GM12878 (cell line): ENCODE data around the gene RUNDC3A.

Experiments
- CREB1 ChIP-seq: IDR thresholded peaks from 2 replicates; pipeline ENCODE4 v1.6.1; 2012; ENCODE audit warnings: low read depth, mild to moderate bottlenecking, inconsistent platforms
- EP300 ChIP-seq, 2 experiments: fragments of 150-350 bp in 1 of 2; IDR thresholded peaks; 2 replicates each; pipeline ENCODE4 v1.6.1; 2011 to 2012; ENCODE audit warnings: low read depth in 2 of 2, low read length in 2 of 2, borderline replicate concordance in 1 of 2, improper control_type of control experiment in 1 of 2, inconsistent platforms in 1 of 2; ENCODE audit not compliant: control insufficient read depth in 1 of 2
- ESRRA ChIP-seq: IDR thresholded peaks from 2 replicates; pipeline ENCODE4 v1.6.1; 2012; ENCODE audit warnings: mild to moderate bottlenecking, low read length, improper control_type of control experiment
- EZH2 ChIP-seq: IDR thresholded peaks from 2 replicates; pipeline ENCODE4 v1.6.1; 2012; ENCODE audit warnings: low read depth, mild to moderate bottlenecking, control low read depth, inconsistent platforms, low read length, borderline replicate concordance; ENCODE audit not compliant: control insufficient read depth
- FOXM1 ChIP-seq: IDR thresholded peaks from 2 replicates; pipeline ENCODE4 v1.6.1; 2012; ENCODE audit warnings: low read depth, mild to moderate bottlenecking, inconsistent platforms, low read length, moderate library complexity
- KAT2A ChIP-seq: conservative IDR thresholded peaks from 2 replicates; pipeline ENCODE4 v1.6.1; 2011; ENCODE audit warnings: low read depth, low read length; ENCODE audit not compliant: control insufficient read depth
- POLR2AphosphoS5 ChIP-seq: IDR thresholded peaks from 2 replicates; pipeline ENCODE4 v1.6.1; 2011; ENCODE audit warnings: mild to moderate bottlenecking, low read length, inconsistent platforms
- RAD21 ChIP-seq: IDR thresholded peaks from 2 replicates; pipeline ENCODE4 v1.6.1; 2011; ENCODE audit warnings: mild to moderate bottlenecking, low read depth, low read length, moderate library complexity; ENCODE audit not compliant: insufficient read depth
- RFX5 ChIP-seq: IDR thresholded peaks from 2 replicates; pipeline ENCODE4 v1.6.1; 2011; ENCODE audit warnings: low read depth, low read length, improper control_type of control experiment
- TF ChIP-seq, protein P1 (sequence below): fragments of 450-650 bp; IDR thresholded peaks from 2 replicates; pipeline ENCODE4 v1.6.1; 2017; ENCODE audit warnings: mild to moderate bottlenecking

DNA sequence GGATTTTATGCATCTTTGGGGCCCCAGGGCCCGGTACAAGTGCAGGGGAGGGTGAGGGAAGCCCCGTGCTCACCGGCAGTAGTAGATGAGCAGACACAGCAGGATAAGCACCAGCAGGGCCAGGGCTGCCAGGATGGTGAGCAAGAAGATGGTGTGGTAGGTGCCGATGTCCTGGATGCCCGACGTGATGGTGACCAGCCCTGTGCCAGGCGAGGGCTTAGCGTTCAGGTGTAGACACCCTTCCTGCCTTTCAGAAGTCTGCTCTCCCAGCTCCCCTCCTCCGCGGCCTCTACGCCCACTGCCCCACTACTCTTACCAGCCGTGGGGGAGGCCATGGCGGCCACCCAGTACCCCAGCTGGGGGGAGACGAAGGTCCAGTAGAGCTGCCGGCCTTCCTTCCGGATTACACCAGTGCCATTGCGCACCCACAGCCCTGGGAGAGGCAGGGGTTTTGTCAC, 47.3 kb downstream of the RUNDC3A start:
- TF ChIP-seq, protein P1, sequence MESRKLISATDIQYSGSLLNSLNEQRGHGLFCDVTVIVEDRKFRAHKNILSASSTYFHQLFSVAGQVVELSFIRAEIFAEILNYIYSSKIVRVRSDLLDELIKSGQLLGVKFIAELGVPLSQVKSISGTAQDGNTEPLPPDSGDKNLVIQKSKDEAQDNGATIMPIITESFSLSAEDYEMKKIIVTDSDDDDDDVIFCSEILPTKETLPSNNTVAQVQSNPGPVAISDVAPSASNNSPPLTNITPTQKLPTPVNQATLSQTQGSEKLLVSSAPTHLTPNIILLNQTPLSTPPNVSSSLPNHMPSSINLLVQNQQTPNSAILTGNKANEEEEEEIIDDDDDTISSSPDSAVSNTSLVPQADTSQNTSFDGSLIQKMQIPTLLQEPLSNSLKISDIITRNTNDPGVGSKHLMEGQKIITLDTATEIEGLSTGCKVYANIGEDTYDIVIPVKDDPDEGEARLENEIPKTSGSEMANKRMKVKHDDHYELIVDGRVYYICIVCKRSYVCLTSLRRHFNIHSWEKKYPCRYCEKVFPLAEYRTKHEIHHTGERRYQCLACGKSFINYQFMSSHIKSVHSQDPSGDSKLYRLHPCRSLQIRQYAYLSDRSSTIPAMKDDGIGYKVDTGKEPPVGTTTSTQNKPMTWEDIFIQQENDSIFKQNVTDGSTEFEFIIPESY, result no peak
- TF ChIP-seq POLR2AphosphoS5, result no peak
- no peak for TF ChIP-seq RAD21
- no peak for TF ChIP-seq EZH2
- no peak for TF ChIP-seq ESRRA
- TF ChIP-seq FOXM1, result no peak
- TF ChIP-seq RFX5, result no peak
- no peak for TF ChIP-seq CREB1
- TF ChIP-seq EP300 (IDR thresholded peaks at IDR 0.05; ENCODE audit: borderline replicate concordance in 1 of 2, control insufficient read depth in 1 of 2, low read depth in 2 of 2, low read length in 2 of 2), result no peak
- TF ChIP-seq KAT2A, result no peak
